Prostate gland (tissue), 2 donors: ENCODE results near the gene SIM2. TPM values are rescaled to one million over a fixed set of nuclear protein-coding genes. Genes with fewer than 3 reads are reported as not detected.

Source experiments
- DNase-seq: peaks from one replicate; pipeline ENCODE4 v3.0.0-alpha.2; 2019; ENCODE audit warnings: low spot score
- H3K27ac ChIP-seq, 2 donors: fragments of 200-600 bp; sonication (generic); 2 replicates each; pipeline ENCODE4 v1.5.1; 2017 to 2019
- H3K27me3 ChIP-seq: fragments of 200-600 bp; sonication (generic); replicated peaks from 2 replicates; pipeline ENCODE4 v1.5.1; 2019; ENCODE audit not compliant: insufficient read depth
- H3K36me3 ChIP-seq, 2 donors: fragments of 200-600 bp; sonication (generic); 1 replicate in 1 of 2; 2 replicates in 1 of 2; pipeline versions ENCODE4 v1.5.1 to v1.8.1; 2017 to 2019
- H3K4me1 ChIP-seq: fragments of 200-600 bp; sonication (generic); replicated peaks from 2 replicates; pipeline ENCODE4 v1.5.1; 2019
- H3K4me3 ChIP-seq, 2 donors: fragments of 200-600 bp; sonication (generic); 2 replicates each; pipeline ENCODE4 v1.5.1; 2017 to 2019
- H3K9me3 ChIP-seq: fragments of 200-600 bp; sonication (generic); 2 replicates; pipeline ENCODE4 v1.5.1; 2017
- CTCF ChIP-seq, 4 experiments: fragments of 200-600 bp in 2 of 4; fragments of 450-650 bp in 2 of 4; sonication (generic) in 2 of 4; IDR thresholded peaks; 1 replicate in 3 of 4; 2 replicates in 1 of 4; pipeline ENCODE4 v1.5.1; 2016 to 2019; ENCODE audit warnings: antibody characterized with exemption in 4 of 4, mild to moderate bottlenecking in 2 of 4, moderate library complexity in 2 of 4
- POLR2A ChIP-seq: fragments of 450-650 bp; IDR thresholded peaks from one replicate; pipeline ENCODE4 v1.6.1; 2016; ENCODE audit warnings: antibody characterized with exemption, mild to moderate bottlenecking
- POLR2AphosphoS5 ChIP-seq: sonication (generic); formaldehyde crosslinking; IDR thresholded peaks from one replicate; pipeline ENCODE4 v1.6.1; 2017; ENCODE audit warnings: antibody characterized with exemption
- WGBS: methylation state at CpG from one replicate; pipeline ENCODE4 v1.1.5; 2018; 5-methylcytosine and 5-hydroxymethylcytosine counted together
- intact Hi-C: fragments of 100-400 bp; cut with DNase I; formaldehyde crosslinking; loops from one replicate; pipeline ENCODE4 v1.14.2; 2022
- total RNA-seq, 2 donors: library from RNA; depleted of rRNA; stranded (reverse); fragments of >200 nt; gene quantifications; one replicate each; pipeline ENCODE4 v1.1.0, GENCODE V29; 2016

SIM2 gene
- total RNA-seq, 2 donors from 2014 or later = 1.0 to 16.3 TPM

GRCh38 chr21:36676039-36676950, 22.6 kb upstream of the SIM2 start:
- no peak overlapping the region for H3K4me3 ChIP-seq
- no peak overlapping the region for H3K27ac ChIP-seq
- H3K36me3 ChIP-seq = no peaks in the 10 kb centered on the region
- 51% methylated on average over 6 of the region's 6 CpGs for WGBS
- H3K9me3 ChIP-seq = peaks cover 3% of the 10 kb centered on the region
- H3K4me1 ChIP-seq = no peaks in the 10 kb centered on the region
- DNase-seq = no peak
- TF ChIP-seq POLR2AphosphoS5 (no peak), CTCF (IDR thresholded peaks at IDR 0.05) (no peak), POLR2A (no peak)
- no peaks in the 10 kb centered on the region for H3K27me3 ChIP-seq
- intact Hi-C loops = no loop called here

- intact Hi-C loops = no loop called here
- H3K27ac ChIP-seq = no peak overlapping the region
- no peak for DNase-seq
- H3K36me3 ChIP-seq = no peaks in the 10 kb centered on the region
- 81% methylated on average over 2 of the region's 2 CpGs for WGBS
- no peaks in the 10 kb centered on the region for H3K27me3 ChIP-seq
- H3K4me1 ChIP-seq = no peaks in the 10 kb centered on the region
- H3K9me3 ChIP-seq = peaks cover 4% of the 10 kb centered on the region
- H3K4me3 ChIP-seq = no peak overlapping the region
- no peak for TF ChIP-seq POLR2AphosphoS5
Measured at GRCh38 chr21:36677443-36677842, 21.5 kb upstream of the SIM2 start.

GRCh38 chr21:36678538-36678937, 20.4 kb upstream of the SIM2 start:
- no peaks in the 10 kb centered on the region for H3K27me3 ChIP-seq
- WGBS = 94% methylated on average over 2 of the region's 2 CpGs

GRCh38 chr21:36681117-36681631, 17.7 kb upstream of the SIM2 start:
- intact Hi-C loops = no loop called here
- Histone ChIP-seq H3K4me1 (no peaks in the 10 kb centered on the region), H3K27ac (no peak overlapping the region), H3K9me3 (peaks cover 4% of the 10 kb centered on the region), H3K36me3 (no peaks in the 10 kb centered on the region), H3K27me3 (no peaks in the 10 kb centered on the region), H3K4me3 (no peak overlapping the region)
- WGBS = 95% methylated on average over 2 of the region's 2 CpGs
- TF ChIP-seq CTCF (IDR thresholded peaks at IDR 0.05) = no peak
- TF ChIP-seq POLR2A = no peak
- no peak for TF ChIP-seq POLR2AphosphoS5
- no peak for DNase-seq

More at GRCh38 chr21:36678538-36678937, 20.4 kb upstream of the SIM2 start:
- intact Hi-C loops = no loop called here
- Histone ChIP-seq H3K27ac (no peak overlapping the region), H3K4me1 (no peaks in the 10 kb centered on the region), H3K9me3 (peaks cover 4% of the 10 kb centered on the region), H3K36me3 (no peaks in the 10 kb centered on the region), H3K4me3 (no peak overlapping the region)
- TF ChIP-seq CTCF (IDR thresholded peaks at IDR 0.05) = no peak
- no peak for TF ChIP-seq POLR2AphosphoS5
- TF ChIP-seq POLR2A = no peak
- no peak for DNase-seq

- Histone ChIP-seq H3K27me3 (no peaks in the 10 kb centered on the region), H3K4me3 (no peak overlapping the region), H3K4me1 (no peaks in the 10 kb centered on the region), H3K36me3 (no peaks in the 10 kb centered on the region), H3K9me3 (peaks cover 4% of the 10 kb centered on the region), H3K27ac (no peak overlapping the region)
- WGBS = 21% methylated on average over 2 of the region's 2 CpGs
- no peak for DNase-seq
- intact Hi-C loops = no loop called here
- TF ChIP-seq POLR2AphosphoS5 (no peak), POLR2A (no peak), CTCF (IDR thresholded peaks at IDR 0.05) (no peak)
Measured at GRCh38 chr21:36684957-36685714, 13.8 kb upstream of the SIM2 start.
